Right lung (tissue), 5 donors: ENCODE results near the gene FUS. TPM values are rescaled to one million over a fixed set of nuclear protein-coding genes. Genes with fewer than 3 reads are reported as not detected.
"Not testable (repeated sequence)": the region's sequence is repeated elsewhere in the genome, so short reads cannot be mapped to it uniquely, and the experiment has no call there.

Experiments used
- DNase-seq, 2 donors: peaks; one replicate each; pipeline ENCODE4 v3.0.0-alpha.2; 2013
- polyA plus RNA-seq, 5 donors: library from polyadenylated mRNA; unstranded; fragments of 120-200 nt; gene quantifications; one replicate each; pipeline versions ENCODE4 v1.2.1 to v1.2.3, GENCODE V29; 2013; ENCODE audit warnings: inconsistent platforms in 1 of 5, low replicate concordance in 1 of 5; ENCODE audit not compliant: insufficient read length in 5 of 5, insufficient read depth in 1 of 5

Gene FUS
- polyA plus RNA-seq, 5 donors, result 673 to 814 (median 691) TPM

- peak; percentile 99 for DNase-seq
Observed at GRCh38 chr16:31142109-31143010, 37.6 kb upstream of the FUS start.

GRCh38 chr16:31143011-31143693 is 36.8 kb upstream of the FUS start:
- DNase-seq, result no peak

DNA sequence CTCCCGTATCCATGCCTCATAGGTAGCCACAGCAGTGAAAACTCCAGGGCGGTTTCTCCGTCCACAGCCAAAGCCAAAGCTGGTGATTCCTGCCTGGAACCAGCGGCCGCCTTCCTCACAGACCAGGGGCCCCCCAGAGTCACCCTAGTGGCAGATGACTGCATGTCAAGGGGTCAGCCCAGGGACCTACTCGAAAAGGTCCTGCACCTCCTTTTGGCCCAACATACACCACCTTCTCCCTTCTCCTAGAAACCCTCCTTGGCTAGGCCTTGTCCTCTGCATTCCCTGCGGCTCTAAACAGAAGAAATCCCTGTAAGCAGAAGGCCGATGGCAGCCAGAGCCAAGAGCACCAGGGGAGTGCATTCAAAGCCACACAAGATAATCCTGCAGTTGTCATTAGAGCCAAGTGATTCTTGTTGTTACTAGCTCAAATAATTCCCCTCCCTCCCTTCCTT is 36.2 kb upstream of the FUS start:
- DNase-seq, result no peak

GRCh38 chr16:31144418-31144817 is 35.5 kb upstream of the FUS start:
- DNase-seq, result not testable (repeated sequence)

GRCh38 chr16:31145398-31145990 is 34.4 kb upstream of the FUS start:
- DNase-seq, result no peak

DNA sequence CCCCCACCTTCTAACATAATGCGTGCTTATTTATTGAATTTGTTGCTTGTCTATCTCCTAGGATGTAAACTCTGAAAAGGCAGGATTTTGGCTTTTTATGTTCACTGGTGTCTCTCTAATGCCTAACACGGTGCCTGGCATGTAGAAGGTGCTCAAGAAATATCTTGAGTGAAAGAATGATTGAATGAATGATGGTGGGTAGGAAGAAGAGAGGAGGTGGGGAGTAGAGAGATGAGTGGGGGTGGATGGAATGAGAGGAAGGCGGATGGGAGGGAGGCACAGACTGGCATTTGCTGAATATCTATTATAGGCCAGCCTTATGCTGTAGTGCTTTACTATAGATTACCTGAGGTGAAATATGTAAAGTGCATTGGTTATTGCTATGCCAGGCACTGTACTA is 32.4 kb upstream of the FUS start:
- DNase-seq, result no peak

GRCh38 chr16:31148281-31148728 is 31.6 kb upstream of the FUS start:
- DNase-seq, result no peak

GRCh38 chr16:31148896-31149295 is 31.0 kb upstream of the FUS start:
- no peak for DNase-seq

DNA sequence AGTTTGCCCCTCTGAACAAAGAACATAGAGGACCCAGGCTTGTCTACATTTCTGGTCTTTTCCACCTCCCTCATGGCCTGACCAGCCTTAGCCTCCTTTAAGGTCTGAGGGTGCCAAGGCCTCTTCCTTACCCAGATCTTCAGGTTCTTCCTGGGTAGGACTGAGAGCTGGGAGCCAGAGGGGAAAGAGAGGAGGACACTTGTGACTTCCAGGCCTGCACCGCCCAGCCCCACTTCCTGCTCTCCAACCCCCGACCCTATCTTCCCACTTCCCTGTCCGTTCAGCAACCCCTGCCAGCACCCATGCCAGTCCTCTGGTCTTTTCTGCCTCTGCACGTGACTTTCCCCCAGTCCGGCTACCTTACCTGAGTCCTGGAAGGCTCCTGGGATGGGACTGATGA is 30.6 kb upstream of the FUS start:
- no peak for DNase-seq

GRCh38 chr16:31149894-31150890 is 29.7 kb upstream of the FUS start, which contains the start of gene PRSS36:
Gene PRSS36, minus strand, starts transcription at chr16:31150066. Its CDS starts 31 bp downstream, at chr16:31150035.
- no peak for DNase-seq

- not testable (repeated sequence) for DNase-seq
Observed at GRCh38 chr16:31150976-31151375, 29.0 kb upstream of the FUS start.

GRCh38 chr16:31157136-31157535 is 22.8 kb upstream of the FUS start:
- no peak for DNase-seq

DNA sequence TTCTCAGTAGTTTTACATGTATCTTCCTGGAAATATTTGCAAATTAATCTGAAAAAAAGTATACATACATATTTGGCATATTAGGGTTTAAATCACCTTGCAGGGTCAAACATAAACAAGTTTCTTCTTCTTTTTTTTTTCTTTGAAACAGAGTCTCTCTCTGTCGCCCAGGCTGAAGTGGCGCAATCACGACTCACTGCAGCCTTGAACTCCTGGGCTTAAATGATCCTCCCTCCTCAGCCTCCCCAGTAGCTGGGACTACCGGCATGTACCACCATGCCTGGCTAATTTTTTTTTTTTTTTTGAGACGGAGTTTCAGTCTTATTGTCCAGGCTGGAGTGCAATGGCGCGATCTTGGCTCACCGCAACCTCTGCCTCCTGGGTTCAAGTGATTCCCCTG is 12.6 kb upstream of the FUS start:
- DNase-seq, result no peak

- DNase-seq, result no peak
Observed at GRCh38 chr16:31168848-31169247, 11.1 kb upstream of the FUS start.

DNA sequence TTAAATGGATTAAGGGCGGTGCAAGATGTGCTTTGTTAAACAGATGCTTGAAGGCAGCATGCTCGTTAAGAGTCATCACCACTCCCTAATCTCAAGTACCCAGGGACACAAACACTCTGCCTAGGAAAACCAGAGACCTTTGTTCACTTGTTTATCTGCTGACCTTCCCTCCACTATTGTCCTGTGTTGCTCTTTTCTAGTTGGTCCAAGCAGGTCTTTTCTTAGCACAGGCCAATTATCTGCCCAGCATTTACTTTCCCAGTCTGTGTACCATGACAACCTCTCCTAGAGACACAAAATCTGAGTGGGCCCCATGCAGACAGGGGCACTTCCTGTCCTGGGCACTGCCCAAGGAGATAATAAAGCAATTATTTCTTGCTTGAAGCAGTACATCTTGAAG is 9.9 kb upstream of the FUS start:
- not testable (repeated sequence) for DNase-seq

DNA sequence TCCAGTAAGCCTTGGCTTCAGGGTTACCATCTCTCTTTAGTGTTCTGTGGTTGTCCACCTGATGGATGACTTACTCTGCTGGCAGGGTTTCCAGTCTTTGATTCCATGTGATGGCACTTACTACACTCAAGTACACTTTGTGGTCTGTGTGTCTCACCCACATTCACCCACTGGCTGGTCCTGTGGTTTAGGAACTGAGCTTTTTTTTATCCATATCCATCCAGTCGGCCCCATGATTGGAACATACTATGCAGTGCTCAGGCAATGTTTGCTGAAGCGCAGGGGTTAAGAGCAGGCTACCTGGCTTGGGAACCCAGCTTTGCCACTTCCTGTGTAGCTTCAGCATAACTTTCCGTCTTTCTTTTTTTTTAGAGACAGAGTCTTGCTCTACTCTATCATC is 2.8 kb upstream of the FUS start:
- DNase-seq, result no peak

DNA sequence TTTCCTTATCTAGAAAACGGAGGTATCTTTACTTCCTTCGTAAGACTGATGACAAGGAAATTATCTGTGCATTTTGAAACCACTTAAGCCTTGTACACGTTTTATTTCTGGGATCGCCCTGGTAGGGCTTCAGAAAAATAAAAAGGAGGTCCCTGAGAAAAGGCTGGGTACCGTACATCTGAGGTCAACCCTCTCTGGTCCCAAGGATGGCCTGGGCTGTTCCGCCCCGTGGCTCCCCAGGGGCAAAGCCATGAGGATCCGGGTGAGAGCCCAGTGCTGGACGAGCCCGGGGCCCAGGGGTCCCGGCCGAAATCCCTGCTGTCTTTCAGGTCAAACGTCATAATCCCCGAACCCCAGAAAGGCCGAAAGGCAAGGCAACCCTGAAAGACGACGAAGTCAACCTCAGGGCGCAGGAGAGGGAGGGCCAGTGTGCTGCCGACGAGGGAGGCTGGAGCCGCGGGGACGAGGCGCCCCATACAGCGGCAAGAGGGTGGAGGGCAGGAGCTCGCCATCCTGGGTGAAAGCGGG is 656 bp upstream of the FUS start:
- DNase-seq, result no peak

DNA sequence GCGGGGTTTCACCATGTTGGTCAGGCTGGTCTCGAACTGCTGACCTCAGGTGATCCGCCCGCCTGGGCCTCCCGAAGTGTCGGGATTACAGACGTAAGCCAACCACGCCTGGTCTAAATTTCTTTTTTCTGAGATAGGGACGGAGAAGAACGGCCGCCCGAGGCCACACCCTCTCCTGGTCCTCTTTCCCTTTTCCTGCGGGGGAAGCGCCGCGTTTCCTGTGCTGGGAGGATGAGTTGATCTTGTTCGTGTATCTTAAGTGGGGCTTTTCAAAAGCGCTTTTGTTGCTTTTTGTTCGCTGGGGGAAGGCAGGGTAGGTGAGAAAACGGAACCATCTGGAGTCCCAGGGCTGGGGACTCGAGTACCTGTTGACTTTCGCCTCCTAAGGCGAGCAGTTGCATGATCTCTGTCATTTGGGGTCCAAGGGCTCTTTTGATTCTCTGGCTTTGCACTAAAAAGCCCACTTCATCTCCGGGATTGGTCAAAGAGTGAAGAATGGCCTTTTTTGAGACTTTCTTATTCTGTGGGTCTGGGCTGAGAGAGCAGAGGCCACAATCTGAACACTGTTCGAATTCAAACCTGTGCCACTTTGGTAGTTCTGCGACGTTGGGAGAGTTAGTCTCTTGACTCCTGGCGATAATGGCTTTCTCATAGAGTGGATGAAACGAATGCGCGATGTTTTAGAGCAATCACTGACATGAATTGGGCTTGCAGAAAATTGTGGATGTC is 1.3 kb downstream of the FUS start:
- DNase-seq, result no peak

- no peak for DNase-seq
Observed at GRCh38 chr16:31182391-31182790, 2.5 kb downstream of the FUS start.
